ENCODE results near the gene EXOC3L1. TPM values are rescaled to one million over a fixed set of nuclear protein-coding genes. Genes with fewer than 3 reads are reported as not detected.

EXOC3L1 gene
- total RNA-seq, 6 donors from 2014 or later = 4.6 to 20.8 (median 10.8) TPM

DNA sequence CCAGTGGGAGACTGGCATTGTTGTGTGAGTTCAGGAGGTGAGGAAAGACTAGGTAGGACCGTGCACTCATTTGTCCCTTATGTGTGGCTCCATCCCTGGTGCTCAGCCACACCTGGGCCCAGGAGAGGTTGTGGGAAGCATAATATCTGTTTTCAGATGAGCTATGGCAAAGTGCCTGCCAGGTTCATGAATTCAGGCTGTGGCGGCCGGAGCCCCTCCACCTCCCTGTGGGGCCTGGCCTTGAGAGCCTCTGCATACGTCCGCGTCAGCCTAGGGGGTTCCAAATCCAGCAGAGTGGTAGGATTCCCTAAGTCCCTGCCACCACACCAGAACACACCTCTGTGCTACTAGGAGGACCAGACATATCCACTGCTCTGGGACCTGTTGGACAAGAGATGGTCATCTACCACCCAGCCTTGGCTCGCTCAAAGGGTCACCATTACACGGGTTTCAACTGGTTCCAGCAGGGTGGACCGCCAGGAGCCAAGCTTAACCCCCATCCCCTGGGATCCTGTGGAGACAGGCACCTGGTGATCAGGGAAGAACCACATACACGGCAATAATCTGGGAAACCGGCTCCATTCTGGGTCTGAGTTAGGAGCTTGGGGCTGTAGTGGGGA, 41.2 kb downstream of the EXOC3L1 start:
- 93 to 94% methylated on average over 6 to 11 of the region's 11 CpGs for WGBS, 2 donors
- no peak for ATAC-seq (ENCODE audit: low FRiP score in 2 of 2)

DNA sequence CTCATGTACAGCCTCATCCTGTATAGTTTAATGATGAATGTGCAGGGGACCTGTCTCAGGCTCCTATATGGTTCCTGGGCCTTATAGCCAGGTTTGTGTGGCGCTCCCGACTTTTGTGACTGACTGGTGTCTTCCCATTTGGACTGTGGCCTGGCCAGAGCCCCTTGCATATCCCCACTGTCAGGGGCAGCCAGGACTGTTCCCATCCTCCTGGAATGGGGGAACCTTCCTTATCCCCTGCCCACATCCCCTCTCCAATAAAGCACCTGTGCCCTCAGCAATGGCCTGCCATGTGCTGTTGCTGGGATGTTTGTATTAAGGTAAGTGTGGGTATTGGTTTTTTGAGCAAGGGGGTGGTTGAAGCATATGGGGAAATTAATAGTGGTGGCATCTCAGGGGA, 41.7 kb downstream of the EXOC3L1 start:
- ATAC-seq (ENCODE audit: low FRiP score in 2 of 2) = no peak
- H3K27ac ChIP-seq = no peak overlapping the region
- H3K4me1 ChIP-seq = peaks cover 8 to 27% (median 13%) of the 10 kb centered on the region in 4 donors
- peaks cover 30 to 54% (median 52%) of the 10 kb centered on the region in 4 donors for H3K36me3 ChIP-seq
- H3K27me3 ChIP-seq = peaks cover 0 to 4% (median 0%) of the 10 kb centered on the region in 4 donors
- H3K4me3 ChIP-seq = no peak overlapping the region
- no peaks in the 10 kb centered on the region for H3K9me3 ChIP-seq
- WGBS, 2 donors = 90 to 92% methylated on average over 2 of the region's 2 CpGs
- no peak for DNase-seq
- no peak for TF ChIP-seq POLR2A (IDR thresholded peaks at IDR 0.05)

More for the DNA sequence above, 41.2 kb downstream of the EXOC3L1 start:
- Histone ChIP-seq H3K9me3 (no peaks in the 10 kb centered on the region), H3K4me3 (no peak overlapping the region), H3K36me3 (peaks cover 27 to 48% (median 46%) of the 10 kb centered on the region in 4 donors), H3K27ac (no peak overlapping the region), H3K27me3 (peaks cover 0 to 4% (median 0%) of the 10 kb centered on the region in 4 donors), H3K4me1 (peaks cover 8 to 27% (median 13%) of the 10 kb centered on the region in 4 donors)
- no peak for TF ChIP-seq EP300 (IDR thresholded peaks at IDR 0.05)
- no peak for TF ChIP-seq POLR2A (IDR thresholded peaks at IDR 0.05)
- no peak for TF ChIP-seq POLR2AphosphoS5 (IDR thresholded peaks at IDR 0.05)
- TF ChIP-seq, protein P1, sequence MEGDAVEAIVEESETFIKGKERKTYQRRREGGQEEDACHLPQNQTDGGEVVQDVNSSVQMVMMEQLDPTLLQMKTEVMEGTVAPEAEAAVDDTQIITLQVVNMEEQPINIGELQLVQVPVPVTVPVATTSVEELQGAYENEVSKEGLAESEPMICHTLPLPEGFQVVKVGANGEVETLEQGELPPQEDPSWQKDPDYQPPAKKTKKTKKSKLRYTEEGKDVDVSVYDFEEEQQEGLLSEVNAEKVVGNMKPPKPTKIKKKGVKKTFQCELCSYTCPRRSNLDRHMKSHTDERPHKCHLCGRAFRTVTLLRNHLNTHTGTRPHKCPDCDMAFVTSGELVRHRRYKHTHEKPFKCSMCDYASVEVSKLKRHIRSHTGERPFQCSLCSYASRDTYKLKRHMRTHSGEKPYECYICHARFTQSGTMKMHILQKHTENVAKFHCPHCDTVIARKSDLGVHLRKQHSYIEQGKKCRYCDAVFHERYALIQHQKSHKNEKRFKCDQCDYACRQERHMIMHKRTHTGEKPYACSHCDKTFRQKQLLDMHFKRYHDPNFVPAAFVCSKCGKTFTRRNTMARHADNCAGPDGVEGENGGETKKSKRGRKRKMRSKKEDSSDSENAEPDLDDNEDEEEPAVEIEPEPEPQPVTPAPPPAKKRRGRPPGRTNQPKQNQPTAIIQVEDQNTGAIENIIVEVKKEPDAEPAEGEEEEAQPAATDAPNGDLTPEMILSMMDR (IDR thresholded peaks at IDR 0.05) = no peak
- DNase-seq = no peak

GRCh38 chr16:67147437-67148140, 42.3 kb downstream of the EXOC3L1 start:
- DNase-seq (no peak), ATAC-seq (ENCODE audit: low FRiP score in 2 of 2) (no peak)
- Histone ChIP-seq H3K9me3 (no peaks in the 10 kb centered on the region), H3K4me1 (peaks cover 8 to 27% (median 13%) of the 10 kb centered on the region in 4 donors), H3K27ac (no peak overlapping the region), H3K27me3 (peaks cover 0 to 4% (median 0%) of the 10 kb centered on the region in 4 donors), H3K4me3 (no peak overlapping the region), H3K36me3 (peaks cover 30 to 60% (median 58%) of the 10 kb centered on the region in 4 donors)
- 88 to 95% methylated on average over 4 of the region's 4 CpGs for WGBS, 2 donors
- TF ChIP-seq EP300 (IDR thresholded peaks at IDR 0.05) (no peak), POLR2AphosphoS5 (IDR thresholded peaks at IDR 0.05) (no peak), POLR2A (IDR thresholded peaks at IDR 0.05) (no peak)
- TF ChIP-seq, protein P1 (IDR thresholded peaks at IDR 0.05) = no peak

- Histone ChIP-seq H3K4me3 (no peak overlapping the region), H3K4me1 (peaks cover 8 to 27% (median 13%) of the 10 kb centered on the region in 4 donors), H3K27me3 (peaks cover 0 to 4% (median 0%) of the 10 kb centered on the region in 4 donors), H3K9me3 (no peaks in the 10 kb centered on the region), H3K36me3 (peaks cover 30 to 69% (median 67%) of the 10 kb centered on the region in 4 donors), H3K27ac (no peak overlapping the region)
- DNase-seq = no peak
- TF ChIP-seq, protein P1 (IDR thresholded peaks at IDR 0.05) = no peak
- TF ChIP-seq POLR2AphosphoS5 (IDR thresholded peaks at IDR 0.05) = no peak
- 84 to 93% methylated on average over 4 to 7 of the region's 7 CpGs for WGBS, 2 donors
- ATAC-seq (ENCODE audit: low FRiP score in 2 of 2) = no peak
These were observed 43.2 kb downstream of the EXOC3L1 start for GRCh38 chr16:67146523-67147357.

- Histone ChIP-seq H3K4me1 (peaks cover 4 to 18% (median 8%) of the 10 kb centered on the region in 4 donors), H3K27me3 (peaks cover 0 to 4% (median 0%) of the 10 kb centered on the region in 4 donors), H3K4me3 (no peak overlapping the region), H3K27ac (no peak overlapping the region), H3K9me3 (no peaks in the 10 kb centered on the region), H3K36me3 (peaks cover 33 to 79% (median 76%) of the 10 kb centered on the region in 4 donors)
- ATAC-seq (ENCODE audit: low FRiP score in 2 of 2) = no peak
- WGBS, 2 donors = 78 to 94% methylated on average over 2 of the region's 2 CpGs
- TF ChIP-seq, protein P1 (IDR thresholded peaks at IDR 0.05) = no peak
- TF ChIP-seq POLR2AphosphoS5 (IDR thresholded peaks at IDR 0.05) = no peak
- TF ChIP-seq EP300 (IDR thresholded peaks at IDR 0.05) = no peak
- TF ChIP-seq POLR2A (IDR thresholded peaks at IDR 0.05) = no peak
- DNase-seq = no peak
These were observed 44.2 kb downstream of the EXOC3L1 start for GRCh38 chr16:67145746-67146145.
